H9 (cell line): ENCODE results near the gene TIMM17A. TPM values are rescaled to one million over a fixed set of nuclear protein-coding genes. Genes with fewer than 3 reads are reported as not detected.

Source experiments
- DNase-seq: peaks from one replicate; pipeline ENCODE4 v3.0.0-alpha.2; 2017
- H2AFZ ChIP-seq: one replicate; pipeline ENCODE4 v1.6.1; 2013; ENCODE audit warnings: mild to moderate bottlenecking, low read length, control low read depth, moderate library complexity
- H2AK5ac ChIP-seq: 2 replicates; pipeline ENCODE4 v1.6.1; 2013; ENCODE audit warnings: low read length, control low read depth, mixed read lengths; ENCODE audit not compliant: insufficient read length
- H2BK120ac ChIP-seq: one replicate; pipeline ENCODE4 v1.6.1; 2013; ENCODE audit warnings: low read depth, mild to moderate bottlenecking, low read length, control low read depth, inconsistent platforms; ENCODE audit not compliant: poor library complexity, severe bottlenecking
- H2BK12ac ChIP-seq: 2 replicates; pipeline ENCODE4 v1.6.1; 2013; ENCODE audit warnings: low read length, control low read depth, mixed read lengths, low read depth; ENCODE audit not compliant: insufficient read length
- H2BK15ac ChIP-seq: 2 replicates; pipeline ENCODE4 v1.6.1; 2013; ENCODE audit warnings: low read depth, low read length, control low read depth
- H2BK20ac ChIP-seq: one replicate; pipeline ENCODE4 v1.6.1; 2013; ENCODE audit warnings: low read depth, mild to moderate bottlenecking, low read length, control low read depth, inconsistent platforms; ENCODE audit not compliant: poor library complexity, severe bottlenecking
- H2BK5ac ChIP-seq: 2 replicates; pipeline ENCODE4 v1.6.1; 2013; ENCODE audit warnings: low read length, control low read depth, mixed read lengths; ENCODE audit not compliant: insufficient read length
- H3K14ac ChIP-seq: 2 replicates; pipeline ENCODE4 v1.6.1; 2013; ENCODE audit warnings: low read length, control low read depth; ENCODE audit not compliant: insufficient read depth
- H3K18ac ChIP-seq: 2 replicates; pipeline ENCODE4 v1.6.1; 2013; ENCODE audit warnings: low read depth, mild to moderate bottlenecking, mixed read lengths, low read length, control low read depth; ENCODE audit not compliant: insufficient read length
- H3K23ac ChIP-seq: 2 replicates; pipeline ENCODE4 v1.6.1; 2013; ENCODE audit warnings: low read length, control low read depth, mixed read lengths, low read depth; ENCODE audit not compliant: insufficient read length
- H3K23me2 ChIP-seq: 2 replicates; pipeline ENCODE4 v1.6.1; 2013; ENCODE audit warnings: low read depth, mild to moderate bottlenecking, mixed read lengths, low read length, control low read depth; ENCODE audit not compliant: insufficient read length, poor library complexity, severe bottlenecking
- H3K27ac ChIP-seq: 2 replicates; pipeline ENCODE4 v1.5.1; 2013; ENCODE audit warnings: low read length, control low read depth, mixed read lengths, low read depth; ENCODE audit not compliant: insufficient read length
- H3K27me3 ChIP-seq: 2 replicates; pipeline ENCODE4 v1.6.1; 2013; ENCODE audit warnings: low read length, control low read depth, inconsistent platforms; ENCODE audit not compliant: insufficient read depth
- H3K4ac ChIP-seq: 2 replicates; pipeline ENCODE4 v1.6.1; 2013; ENCODE audit warnings: low read depth, mild to moderate bottlenecking, control low read depth, inconsistent platforms, low read length, moderate library complexity
- H3K4me1 ChIP-seq: 2 replicates; pipeline ENCODE4 v1.6.1; 2013; ENCODE audit warnings: low read length, control low read depth, inconsistent platforms; ENCODE audit not compliant: insufficient read depth
- H3K4me2 ChIP-seq: 2 replicates; pipeline ENCODE4 v1.6.1; 2013; ENCODE audit warnings: low read length, control low read depth, mixed read lengths; ENCODE audit not compliant: insufficient read length, insufficient read depth
- H3K56ac ChIP-seq: 2 replicates; pipeline ENCODE4 v1.6.1; 2013; ENCODE audit warnings: low read depth, mild to moderate bottlenecking, mixed read lengths, low read length, control low read depth; ENCODE audit not compliant: insufficient read length
- H3K79me1 ChIP-seq: 2 replicates; pipeline ENCODE4 v1.6.1; 2013; ENCODE audit warnings: low read depth, mild to moderate bottlenecking, moderate library complexity, low read length, control low read depth, inconsistent platforms; ENCODE audit not compliant: insufficient read depth, poor library complexity, severe bottlenecking
- H3K79me2 ChIP-seq: 2 replicates; pipeline ENCODE4 v1.6.1; 2013; ENCODE audit warnings: low read length, control low read depth, inconsistent platforms; ENCODE audit not compliant: insufficient read depth
- H3K9ac ChIP-seq: 2 replicates; pipeline ENCODE4 v1.6.1; 2013; ENCODE audit warnings: low read length, control low read depth, mixed read lengths; ENCODE audit not compliant: insufficient read length; ENCODE audit errors: extremely low read depth
- H3K9me3 ChIP-seq: one replicate; pipeline ENCODE4 v1.6.1; 2013; ENCODE audit warnings: low read depth, low read length, inconsistent platforms; ENCODE audit not compliant: control insufficient read depth
- H3T11ph ChIP-seq: one replicate; pipeline ENCODE4 v1.6.1; 2013; ENCODE audit warnings: mild to moderate bottlenecking, low read length, control low read depth, inconsistent platforms
- H4K20me1 ChIP-seq: one replicate; pipeline ENCODE4 v1.6.1; 2013; ENCODE audit not compliant: control insufficient read depth, insufficient read length, insufficient read depth
- H4K5ac ChIP-seq: 2 replicates; pipeline ENCODE4 v1.6.1; 2013; ENCODE audit warnings: low read depth, mild to moderate bottlenecking, mixed read lengths, low read length, control low read depth; ENCODE audit not compliant: insufficient read length
- H4K8ac ChIP-seq: replicated peaks from 2 replicates; pipeline ENCODE4 v1.6.1; 2013; ENCODE audit warnings: low read length, control low read depth, mixed read lengths, low read depth; ENCODE audit not compliant: insufficient read length
- H4K91ac ChIP-seq: 2 replicates; pipeline ENCODE4 v1.6.1; 2013; ENCODE audit warnings: low read depth, mild to moderate bottlenecking, moderate library complexity, mixed read lengths, low read length, control low read depth; ENCODE audit not compliant: insufficient read length
- H3K27ac Mint-ChIP-seq, 3 experiments: 2 replicates in 2 of 3; 3 replicates in 1 of 3; pipeline ENCODE4 v1.8.0; 2020 to 2021; ENCODE audit warnings: mixed read lengths in 3 of 3, mild to moderate bottlenecking in 1 of 3, moderate library complexity in 1 of 3
- H3K27me3 Mint-ChIP-seq: 2 replicates; pipeline ENCODE4 v1.8.0; 2021; ENCODE audit warnings: low read depth, mild to moderate bottlenecking, moderate library complexity, mixed read lengths
- H3K36me3 Mint-ChIP-seq, 3 experiments: 2 replicates in 2 of 3; 3 replicates in 1 of 3; pipeline ENCODE4 v1.8.0; 2020 to 2021; ENCODE audit warnings: low read depth in 3 of 3, mixed read lengths in 3 of 3; ENCODE audit not compliant: insufficient read depth in 1 of 3
- H3K4me1 Mint-ChIP-seq, 2 experiments: 2 replicates each; pipeline ENCODE4 v1.8.0; 2020; ENCODE audit warnings: mixed read lengths in 2 of 2
- H3K4me3 Mint-ChIP-seq, 2 experiments: 2 replicates in 1 of 2; 3 replicates in 1 of 2; pipeline ENCODE4 v1.8.0; 2020 to 2021; ENCODE audit warnings: mild to moderate bottlenecking in 2 of 2, mixed read lengths in 2 of 2, moderate library complexity in 1 of 2
- H3K9me3 Mint-ChIP-seq, 2 experiments: 2 replicates in 1 of 2; 3 replicates in 1 of 2; pipeline ENCODE4 v1.8.0; 2020; ENCODE audit warnings: mild to moderate bottlenecking in 2 of 2, mixed read lengths in 2 of 2, moderate library complexity in 1 of 2
- CTCF ChIP-seq: fragments of 200-600 bp; sonication (generic); conservative IDR thresholded peaks from 3 replicates; pipeline ENCODE4 v1.8.0; 2021; ENCODE audit warnings: antibody characterized with exemption, mild to moderate bottlenecking
- WGBS: extraction: QIAGEN DNeasy Blood & Tissue Kit; methylation state at CpG from one replicate; pipeline ENCODE4 v1.1.7; 2013; ENCODE audit warnings: missing lambda C conversion rate, low lambda C conversion rate, mixed read lengths; ENCODE audit not compliant: insufficient read length; ENCODE audit errors: extremely low coverage; 5-methylcytosine and 5-hydroxymethylcytosine counted together
- total RNA-seq: library from RNA; stranded (reverse); gene quantifications from 2 replicates; pipeline ENCODE4 v1.2.1, GENCODE V29; 2021

TIMM17A gene
- total RNA-seq, 1 experiment from 2014 or later = 60.9 TPM

- Histone ChIP-seq H3K4me1 (no peaks in the 10 kb centered on the region; the same call in 1 of the 2 replicates), H4K8ac (no peak overlapping the region), H3K9me3 (no peaks in the 10 kb centered on the region), H2BK15ac (no peak overlapping the region), H3T11ph (no peak overlapping the region), H3K9ac (no peak overlapping the region), H3K23me2 (peaks cover 9% of the 10 kb centered on the region), H3K4me2 (peak overlapping the region; percentile 73), H3K56ac (no peak overlapping the region), H3K4ac (no peak overlapping the region), H2BK5ac (no peak overlapping the region), H2AFZ (peak overlapping the region; percentile 9), H3K18ac (no peak overlapping the region), H3K27ac (no peak overlapping the region), H2BK120ac (no peak overlapping the region), H3K14ac (no peak overlapping the region), H3K79me1 (peaks cover 3% of the 10 kb centered on the region), H4K5ac (no peak overlapping the region), H3K27me3 (no peaks in the 10 kb centered on the region; the same call in 1 of the 2 replicates), H3K23ac (no peak overlapping the region), H2AK5ac (no peak overlapping the region), H4K91ac (no peak overlapping the region), H2BK12ac (no peak overlapping the region), H4K20me1 (no peaks in the 10 kb centered on the region), H3K79me2 (peaks cover 7% of the 10 kb centered on the region; the same call in 1 of the 2 replicates), H2BK20ac (no peak overlapping the region)
- Mint-ChIP-seq H3K27me3 (peaks cover 11% of the 10 kb centered on the region), H3K36me3 (peaks cover 0 to 8% (median 5%) of the 10 kb centered on the region in 3 experiments; a peak in 3 of 7 replicates), H3K4me1 (peaks cover 18 to 21% of the 10 kb centered on the region in 2 experiments), H3K4me3 (peak overlapping the region; percentile 84 to 95), H3K27ac (no peak overlapping the region), H3K9me3 (no peaks in the 10 kb centered on the region)
- WGBS = no CpG with 5 or more reads among the region's 31 CpGs
- no peak for TF ChIP-seq CTCF
- DNase-seq = no peak
Observed at GRCh38 chr1:201982082-201982622, 26.8 kb downstream of the TIMM17A start.
